ENCODE measurements around the gene TXNL4B.

Gene TXNL4B

DNA sequence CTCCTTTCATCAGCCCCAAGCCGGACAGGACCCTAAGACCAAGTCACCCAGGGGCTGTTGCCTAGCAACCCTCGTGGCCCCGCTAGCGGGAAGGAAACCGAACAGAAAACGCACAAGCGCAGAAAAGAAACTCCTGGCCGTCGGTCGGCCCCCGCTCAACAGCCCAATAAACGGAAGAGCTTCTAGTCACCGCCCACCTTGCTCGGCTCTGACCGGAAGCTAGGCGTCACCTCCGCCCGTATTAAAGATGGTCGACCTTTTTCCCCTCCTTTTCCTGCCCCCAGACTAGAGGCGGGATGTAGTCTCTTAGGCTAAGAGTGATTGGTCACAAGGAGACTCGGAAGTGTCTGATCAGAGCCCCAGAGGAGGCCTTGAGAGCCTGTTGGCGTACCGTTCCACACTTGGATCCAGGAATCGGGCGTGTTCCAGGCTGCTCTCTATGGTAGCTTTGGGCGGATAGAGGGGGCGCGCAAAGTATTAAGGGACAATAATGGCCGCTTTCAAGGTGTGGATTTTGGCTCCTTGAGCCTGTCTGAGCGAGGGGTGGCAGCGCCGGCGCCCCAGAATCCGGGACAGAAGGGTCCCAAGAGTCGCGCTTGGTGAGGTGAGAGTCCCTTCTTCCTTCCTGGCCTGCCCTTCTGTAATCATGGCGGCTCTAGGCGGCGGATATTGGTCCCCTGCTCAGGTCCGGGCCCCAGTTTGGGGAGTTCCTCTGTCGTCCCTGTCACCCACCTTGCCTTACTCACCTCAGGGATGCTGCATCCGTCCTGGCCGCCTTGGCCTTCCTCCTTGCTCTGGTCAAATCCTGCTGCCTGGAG is at the start of gene TXNL4B, which contains the start of gene DHX38:
Gene TXNL4B, minus strand, starts transcription at position 173 of the 818 bp plus-strand sequence. CDS start 2,871 bp downstream, outside the sequence.
Gene DHX38, plus strand, starts transcription at position 400 of the 818 bp plus-strand sequence. CDS start 2,311 bp downstream, outside the sequence.
- DNase-seq, result peak; percentile 99

DNA sequence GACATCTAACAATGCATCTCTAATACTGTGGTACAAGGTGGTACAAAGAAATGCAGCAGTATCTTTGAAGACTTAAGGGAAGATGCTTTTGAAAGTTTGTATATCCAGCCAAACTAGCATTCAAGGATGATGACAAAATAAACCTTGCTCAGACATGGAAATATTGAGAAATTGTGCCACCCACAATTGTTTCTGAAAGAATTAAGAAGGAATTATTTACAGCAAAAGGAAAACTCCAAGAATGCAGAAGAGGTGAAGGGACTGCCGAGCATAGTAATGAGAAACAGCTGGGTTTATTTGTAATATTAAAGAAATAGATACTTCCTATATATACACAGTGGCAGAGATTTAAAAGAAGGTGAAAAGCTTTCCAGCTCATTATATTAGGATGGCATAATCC is 49.1 kb upstream of the TXNL4B start:
- no peak for DNase-seq

DNA sequence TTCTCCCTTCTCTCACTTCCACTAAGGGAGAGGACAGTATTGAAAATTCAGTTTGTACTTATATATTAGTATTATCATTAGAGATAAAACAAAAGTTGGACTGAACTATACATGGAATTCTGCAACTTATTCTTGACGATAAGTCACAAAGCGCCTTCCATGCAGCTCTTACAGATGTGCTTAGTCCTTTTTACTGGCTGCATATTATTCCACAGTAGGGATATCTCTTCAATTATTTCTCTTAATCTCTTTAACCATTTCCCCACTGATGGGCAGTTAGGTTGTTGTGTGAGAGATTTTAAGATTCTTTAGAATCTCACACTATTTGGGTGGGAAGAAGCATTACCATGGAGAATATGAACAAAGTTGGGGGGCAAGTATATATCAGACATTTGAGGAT is 46.5 kb upstream of the TXNL4B start:
- no peak for DNase-seq

DNA sequence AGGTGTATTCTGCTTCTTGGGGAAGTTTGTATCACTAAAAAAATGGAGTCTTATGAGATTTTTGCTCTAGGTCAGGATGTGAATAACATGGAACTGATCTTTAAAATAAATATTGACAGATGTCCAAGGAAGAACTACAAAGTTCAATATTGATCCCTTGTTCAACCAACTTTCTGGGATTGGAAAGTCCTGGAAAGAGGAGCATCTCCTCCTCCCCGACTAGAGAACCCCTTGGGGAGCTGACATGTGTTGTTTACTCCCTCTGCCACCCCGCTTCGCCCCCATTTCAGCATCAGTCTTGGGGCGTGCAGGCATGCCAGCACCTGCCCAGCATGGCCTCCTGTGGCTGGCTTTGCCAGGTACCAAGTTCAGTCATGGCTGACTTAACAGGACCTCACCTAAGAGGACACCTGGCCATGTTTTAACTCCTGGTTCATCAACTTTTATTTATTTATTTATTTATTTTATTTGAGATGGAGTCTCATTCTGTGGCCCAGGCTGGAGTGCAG is 44.7 kb upstream of the TXNL4B start:
- no peak for DNase-seq

DNA sequence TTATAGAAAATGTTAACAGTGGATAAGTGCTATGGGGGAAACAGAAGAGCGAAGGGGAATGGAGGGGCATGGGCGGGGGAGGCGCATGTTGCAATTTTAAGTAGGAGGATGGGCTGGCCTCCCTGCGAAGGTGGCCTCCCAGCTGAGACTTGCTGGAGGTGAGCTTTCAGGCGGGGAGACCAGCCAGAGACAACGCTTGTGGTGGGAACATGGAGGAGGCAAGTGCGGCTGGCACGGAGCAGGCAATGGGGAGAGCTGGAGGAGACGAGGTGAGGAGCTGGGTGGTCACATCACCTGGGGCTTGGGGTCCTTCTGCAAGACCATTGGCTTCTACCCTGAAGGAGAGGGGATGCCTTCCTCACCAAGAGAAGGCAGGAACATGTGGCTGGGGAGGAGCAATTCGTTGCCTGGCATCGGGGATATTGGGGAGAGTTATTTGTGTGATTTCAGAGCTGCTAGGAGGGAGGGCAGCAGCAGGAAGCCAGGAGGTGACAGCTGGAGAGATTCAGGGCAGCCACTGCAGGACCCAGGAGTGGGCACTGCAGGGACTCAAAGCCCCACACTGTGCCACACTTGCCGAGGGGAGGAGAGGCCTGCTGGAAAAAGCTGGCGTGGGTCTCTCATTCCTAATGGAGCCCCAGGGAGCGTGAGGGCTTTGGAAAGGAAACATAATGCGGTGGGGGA is 44.1 kb upstream of the TXNL4B start:
- DNase-seq, result no peak

DNA sequence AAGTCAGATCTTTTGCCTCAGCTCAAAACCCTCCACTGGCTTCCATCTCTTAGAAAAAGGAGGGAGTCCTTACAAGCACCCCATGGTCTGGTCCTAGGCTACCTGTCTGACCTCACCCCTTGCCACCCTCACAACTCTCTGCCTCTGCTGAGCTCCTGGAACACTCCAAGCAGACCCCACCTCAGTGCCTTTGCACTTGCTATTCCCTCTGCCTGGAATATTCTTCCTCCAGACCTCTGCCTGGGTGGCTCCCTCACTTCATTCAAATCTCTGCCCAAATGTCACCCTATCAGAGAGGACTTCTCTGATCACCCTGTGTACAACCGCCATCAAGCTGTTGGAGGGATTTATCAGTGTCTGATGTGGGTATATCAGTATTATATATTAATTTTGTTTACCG is 41.1 kb upstream of the TXNL4B start:
- DNase-seq, result no peak

DNA sequence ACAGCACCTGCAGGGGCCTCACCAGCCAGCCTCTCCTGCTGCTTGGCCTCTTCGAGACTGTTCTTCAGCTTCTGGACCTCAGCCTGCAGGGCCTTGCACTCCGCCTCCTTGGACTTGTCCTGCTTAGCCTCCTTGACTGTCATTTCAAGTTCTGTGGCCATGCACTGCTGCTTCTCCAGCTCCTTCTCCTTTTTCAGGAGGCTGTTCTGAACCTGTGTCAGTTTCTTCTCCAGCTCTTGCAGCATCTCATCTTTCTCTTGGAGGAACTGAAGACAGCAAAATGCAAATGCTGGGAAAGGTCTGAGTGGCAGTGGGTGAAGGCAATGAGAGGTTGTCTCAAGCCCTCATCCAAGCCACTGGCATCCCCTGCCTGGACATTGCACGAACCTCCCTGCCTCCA is 39.3 kb upstream of the TXNL4B start:
- DNase-seq, result no peak

DNA sequence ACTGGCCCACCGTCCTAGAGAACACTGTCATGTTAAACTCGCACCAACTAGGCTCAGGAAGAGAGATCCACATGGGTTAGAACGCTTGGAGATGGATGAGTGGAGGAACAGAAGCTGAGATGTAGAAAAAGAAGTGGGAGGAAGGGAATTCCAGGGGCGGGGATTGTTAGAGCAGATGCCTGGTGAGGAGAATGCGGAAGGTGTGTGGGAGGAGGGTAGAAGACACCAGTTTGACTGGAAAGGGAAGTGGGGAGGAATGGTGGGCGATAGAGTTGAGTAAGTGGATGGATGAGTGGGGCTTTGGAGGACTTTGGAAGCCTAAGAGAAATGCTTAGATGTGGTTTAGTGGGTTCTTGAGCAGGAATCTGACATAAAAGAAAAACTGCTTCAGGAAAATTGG is 37.6 kb upstream of the TXNL4B start:
- DNase-seq, result no peak

DNA sequence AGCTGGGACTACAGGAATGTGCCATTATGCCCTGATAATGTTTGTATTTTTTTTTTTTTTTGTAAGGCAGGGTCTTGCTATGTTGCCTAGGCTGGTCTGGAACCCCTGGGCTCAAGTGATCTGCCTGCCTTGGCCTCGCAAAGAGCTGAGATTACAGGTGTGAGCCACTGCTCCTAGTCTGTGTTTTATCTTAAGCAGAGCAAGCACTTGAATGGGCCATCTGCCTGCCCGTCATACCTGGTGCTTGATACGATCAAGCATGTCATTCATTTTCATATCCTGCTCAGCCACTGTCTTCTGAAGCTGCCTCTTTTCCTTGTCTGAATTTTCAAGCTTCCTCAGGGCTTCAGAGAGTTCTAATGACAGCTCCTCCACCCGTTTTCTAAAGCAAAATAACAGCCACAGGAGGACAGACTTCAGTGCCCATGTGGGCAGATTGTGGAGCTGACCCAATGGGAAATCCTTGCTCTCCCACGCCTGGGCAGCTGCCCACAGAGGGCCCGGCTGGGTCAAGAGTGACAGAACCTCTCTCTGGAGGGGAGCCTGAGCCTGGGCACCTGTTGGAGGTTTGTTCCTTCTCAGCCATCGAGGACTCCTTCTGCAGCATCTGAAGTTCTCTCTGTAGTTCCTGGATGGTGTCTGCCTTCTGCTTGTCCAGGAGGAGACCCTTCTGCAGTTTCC is 36.7 kb upstream of the TXNL4B start:
- DNase-seq, result no peak

DNA sequence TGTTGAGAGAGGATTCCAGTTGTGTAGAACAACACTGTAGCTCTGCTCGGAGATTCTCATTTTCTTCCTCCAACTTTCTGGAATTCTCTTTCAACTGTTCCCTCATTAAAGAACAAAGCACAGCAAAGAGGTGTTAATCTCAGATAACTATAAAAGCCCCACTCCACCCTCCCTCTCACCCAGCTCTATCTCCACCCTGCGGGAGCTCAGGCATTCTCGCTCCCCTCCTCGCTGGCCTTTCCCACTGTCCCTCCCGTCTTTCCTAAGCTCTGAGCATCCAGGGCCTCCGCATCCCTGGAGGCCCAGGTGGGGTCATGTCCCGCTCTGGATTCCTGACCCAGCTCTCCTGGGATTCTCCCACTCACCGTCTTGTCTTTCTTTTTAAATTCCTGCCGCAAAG is 35.3 kb upstream of the TXNL4B start:
- no peak for DNase-seq

DNA sequence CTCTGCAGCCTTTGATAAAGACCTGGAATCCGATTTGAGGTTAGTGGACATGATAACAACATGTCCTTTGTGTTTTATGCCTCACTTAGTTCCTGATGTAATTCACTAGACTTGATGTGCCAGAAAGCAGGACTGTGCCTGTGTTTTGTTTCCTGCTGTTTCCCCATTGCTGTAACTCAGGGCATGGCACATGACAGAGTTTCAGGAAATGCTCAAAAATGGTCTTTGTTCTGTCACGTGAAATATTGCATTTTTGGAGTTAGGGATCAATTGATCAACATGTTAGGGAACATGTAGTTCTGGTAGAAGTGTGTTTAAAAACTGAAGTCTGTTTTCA is 33.0 kb upstream of the TXNL4B start:
- DNase-seq, result no peak

DNA sequence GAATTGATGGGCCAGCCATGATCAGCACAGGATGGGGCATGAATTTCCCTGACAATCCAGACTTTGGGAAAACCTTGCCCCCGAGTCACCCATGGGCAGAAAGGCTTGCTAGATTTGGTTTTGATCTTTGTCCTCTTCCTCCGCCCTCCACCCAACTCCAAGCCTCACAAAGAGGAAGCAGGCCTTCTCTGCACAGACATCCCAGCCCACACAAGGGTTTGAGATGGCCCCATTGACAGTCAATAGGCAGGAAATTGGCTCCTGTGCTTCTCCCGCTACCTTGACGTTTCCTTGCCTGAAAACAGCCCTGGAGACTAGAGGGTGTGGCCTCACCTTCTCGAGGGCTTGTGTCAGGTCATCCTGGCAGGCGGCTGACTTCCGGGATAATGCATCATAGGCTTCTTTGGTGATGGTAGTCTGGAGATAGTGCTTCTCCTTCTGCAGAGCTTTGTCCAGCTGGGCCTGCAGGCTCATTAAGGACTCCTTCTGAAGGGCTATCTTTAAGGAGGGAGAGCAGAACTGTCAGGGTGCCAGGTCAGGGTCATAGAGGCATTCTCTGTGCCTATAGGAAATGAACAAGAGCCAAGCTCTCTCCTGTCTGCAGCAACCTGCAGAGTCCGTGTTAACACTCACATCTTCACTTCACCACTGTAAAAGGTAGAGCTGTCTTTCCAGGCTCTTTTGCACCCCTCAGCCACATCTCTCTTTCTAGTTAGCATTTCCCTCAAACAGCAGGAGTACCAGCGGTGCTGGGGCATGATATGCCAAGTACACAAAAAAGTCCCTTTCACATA is 32.4 kb upstream of the TXNL4B start:
- no peak for DNase-seq

DNA sequence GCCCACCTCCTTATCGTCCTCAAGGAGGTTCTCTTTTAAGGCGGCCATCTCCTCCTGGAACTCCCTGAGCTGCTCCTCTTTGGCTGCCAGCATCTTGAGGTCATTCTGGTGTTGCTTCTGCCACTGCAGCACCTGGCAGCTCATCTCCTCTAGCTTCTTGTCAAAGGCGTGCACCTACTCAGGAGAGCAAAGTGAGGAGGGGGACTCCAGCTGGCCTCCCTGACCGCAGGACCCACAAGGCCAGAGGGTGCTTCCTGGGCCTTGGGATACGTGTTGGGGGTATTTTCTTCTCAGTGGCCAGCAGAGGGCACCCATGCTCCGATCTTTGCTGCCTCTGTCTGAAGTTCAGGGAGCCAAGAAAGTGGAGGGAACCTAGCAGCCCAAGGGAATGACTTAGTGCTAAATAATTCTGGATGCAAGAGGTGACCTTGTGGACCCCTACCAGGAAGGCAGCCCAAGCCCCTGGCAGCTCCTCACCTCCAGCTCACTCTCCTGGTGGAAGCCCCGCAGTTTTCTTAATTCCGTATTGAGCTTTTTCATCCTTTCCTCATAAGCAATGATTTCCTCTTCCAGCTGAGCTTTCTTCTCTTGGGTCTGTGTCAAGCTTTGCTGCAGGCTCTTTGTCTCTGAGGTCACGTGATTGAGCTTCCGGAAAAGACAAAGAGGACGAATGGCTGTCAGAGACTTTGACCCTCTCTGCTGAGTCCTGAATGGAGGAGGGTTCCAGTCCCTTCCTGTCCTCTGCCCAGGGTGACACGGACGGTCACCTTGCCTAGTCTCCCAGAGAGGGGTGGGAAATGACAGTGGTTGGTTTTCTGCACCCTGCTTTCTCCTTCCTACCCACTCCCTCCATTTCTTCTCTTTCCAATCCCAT is 31.6 kb upstream of the TXNL4B start:
- peak; percentile 71 for DNase-seq

DNA sequence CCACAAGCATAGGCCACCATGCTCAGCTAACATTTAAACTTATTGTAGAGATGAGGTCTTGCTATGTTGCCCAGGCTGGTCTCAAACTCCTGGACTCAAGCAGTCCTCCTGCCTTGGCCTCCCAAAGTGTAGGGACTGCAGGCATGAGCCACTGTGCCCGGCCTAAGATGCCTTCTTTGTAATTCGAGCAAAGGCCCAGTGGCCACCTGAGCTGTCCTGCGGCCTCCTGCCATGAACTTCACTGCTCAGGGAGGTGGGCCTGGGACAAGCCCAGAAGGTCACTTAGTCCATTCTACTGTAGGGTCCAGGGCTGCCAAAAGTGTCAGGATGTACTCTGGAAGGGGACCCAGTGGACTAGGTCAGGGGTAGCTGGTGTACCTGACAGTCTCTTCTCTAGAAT is 30.7 kb upstream of the TXNL4B start:
- DNase-seq, result no peak

DNA sequence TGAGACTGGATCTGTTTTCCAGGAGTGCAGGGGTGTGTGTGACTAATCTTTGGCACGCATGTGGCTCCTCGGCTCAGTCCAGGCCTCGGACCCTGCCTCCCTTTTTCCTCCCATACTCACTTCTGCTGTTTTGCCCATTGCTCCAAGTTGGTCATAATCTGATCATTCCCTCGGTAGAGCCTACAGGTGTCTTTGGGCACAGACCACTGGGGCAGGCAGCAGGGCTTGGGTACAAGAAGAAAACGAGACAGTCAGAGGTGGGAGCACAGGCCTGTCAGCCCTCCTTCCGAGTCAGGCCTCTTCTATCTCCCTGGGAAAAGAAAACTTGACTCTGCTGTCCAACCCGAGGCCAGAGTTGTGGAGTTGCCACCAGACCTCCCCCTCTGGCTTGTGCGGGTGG is 30.0 kb upstream of the TXNL4B start:
- no peak for DNase-seq

DNA sequence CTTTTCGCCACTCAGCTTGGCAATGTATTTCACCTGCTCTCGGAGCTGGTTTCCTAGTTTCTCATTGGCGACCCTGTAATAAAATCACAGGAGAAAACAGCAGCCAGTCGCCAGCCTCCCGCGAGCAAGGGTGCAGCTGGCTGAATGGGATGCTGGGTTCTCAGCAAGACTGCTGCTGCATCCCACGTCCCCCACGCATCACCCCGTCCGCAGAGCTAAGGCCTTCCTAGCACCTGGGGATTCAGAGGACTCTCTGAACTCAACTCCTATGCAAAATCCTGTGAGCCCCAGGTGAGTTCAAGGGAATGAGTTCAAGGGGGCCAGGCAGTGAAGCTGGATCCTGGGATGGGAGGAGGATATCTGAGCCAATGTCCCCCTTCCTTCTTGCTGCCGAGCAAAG is 29.5 kb upstream of the TXNL4B start:
- DNase-seq, result no peak

DNA sequence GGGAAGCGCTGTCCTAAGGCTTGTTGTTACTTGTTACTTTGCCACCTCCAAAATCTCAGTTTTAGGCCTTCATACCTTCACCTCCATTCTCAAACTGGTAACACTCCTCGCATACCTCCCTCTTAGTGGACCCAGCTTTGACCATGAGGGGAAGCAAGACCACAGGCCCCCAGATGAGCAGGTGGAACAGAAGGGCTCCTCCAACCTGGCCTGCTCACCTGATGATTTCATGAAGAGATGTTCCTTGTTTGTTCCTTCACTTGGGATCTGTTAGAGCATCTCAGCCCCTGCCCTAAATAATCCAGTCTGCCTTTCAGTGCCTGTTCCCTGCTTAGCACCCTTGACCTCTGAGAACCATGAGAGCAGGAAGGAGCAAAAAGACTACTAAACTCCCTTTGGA is 28.9 kb upstream of the TXNL4B start:
- DNase-seq, result no peak

DNA sequence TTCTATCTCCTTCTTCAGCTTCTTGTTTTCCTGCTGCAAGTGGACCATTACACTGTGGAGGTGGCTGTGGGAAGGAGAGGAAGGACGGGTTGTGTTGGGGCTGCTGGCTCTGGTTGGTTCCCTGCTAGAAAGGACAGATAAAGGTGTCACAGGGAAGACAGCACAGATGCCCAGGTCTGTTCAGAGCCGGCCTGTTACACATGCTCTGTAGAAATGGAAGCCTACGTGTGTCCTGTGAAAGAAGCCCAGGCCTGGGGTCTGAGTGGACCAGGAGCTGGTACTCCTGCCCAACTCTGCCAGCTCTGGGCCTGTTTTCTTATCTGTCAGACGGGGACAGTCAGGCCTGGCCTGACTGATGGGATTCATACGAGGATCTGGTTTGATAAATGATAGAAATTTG is 26.6 kb upstream of the TXNL4B start:
- DNase-seq, result no peak

DNA sequence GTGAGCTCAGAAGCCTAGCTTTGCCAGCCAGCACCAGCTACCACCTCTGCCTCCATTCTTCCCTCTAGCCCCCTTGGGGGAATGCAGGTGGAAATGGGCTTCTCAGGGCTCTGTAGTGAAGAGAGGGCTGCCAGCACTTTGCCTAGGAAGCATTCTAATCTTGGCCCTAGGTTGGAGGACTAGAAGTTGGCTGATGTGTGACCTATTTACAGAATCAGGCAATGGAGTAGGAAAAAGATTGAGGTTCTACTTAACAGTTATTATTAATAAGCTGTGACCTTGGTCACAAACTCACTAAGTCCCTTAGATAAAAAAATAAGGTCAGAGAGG is 20.2 kb upstream of the TXNL4B start:
- no peak for DNase-seq

DNA sequence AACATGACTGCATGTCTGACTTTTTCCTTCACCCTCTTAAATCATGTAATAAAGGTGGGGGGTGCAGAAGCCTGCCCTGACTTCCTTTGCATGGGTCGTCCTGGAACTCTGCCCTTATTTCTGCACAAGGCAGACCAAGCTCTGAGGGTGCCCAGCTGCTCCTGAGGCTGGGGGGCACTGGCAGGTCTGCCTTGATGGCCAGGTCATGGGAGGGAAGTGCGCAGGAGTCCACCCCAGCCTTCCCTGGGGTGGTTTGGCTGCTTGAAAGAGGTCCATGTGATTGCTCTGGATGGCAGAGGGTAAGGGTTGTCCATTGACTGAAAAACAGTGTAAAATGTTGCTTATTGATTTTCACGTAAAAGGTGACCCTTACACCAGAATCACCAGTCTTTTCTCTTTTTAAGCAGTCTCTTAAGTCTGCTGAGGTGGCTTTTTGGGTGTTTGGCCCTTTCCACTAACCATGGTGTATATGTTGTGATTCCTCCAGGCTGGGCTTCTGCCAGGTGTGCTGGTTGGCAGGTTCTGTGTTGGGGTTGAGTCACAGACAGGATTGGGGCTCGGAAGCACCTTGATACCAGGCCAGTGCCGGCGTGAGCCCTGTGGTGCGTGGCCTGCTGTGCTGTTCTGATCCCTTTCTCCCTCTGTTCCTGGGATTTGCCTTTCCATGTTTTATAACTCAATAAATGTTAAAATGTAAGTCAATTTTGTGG is 19.6 kb upstream of the TXNL4B start:
- DNase-seq, result no peak

DNA sequence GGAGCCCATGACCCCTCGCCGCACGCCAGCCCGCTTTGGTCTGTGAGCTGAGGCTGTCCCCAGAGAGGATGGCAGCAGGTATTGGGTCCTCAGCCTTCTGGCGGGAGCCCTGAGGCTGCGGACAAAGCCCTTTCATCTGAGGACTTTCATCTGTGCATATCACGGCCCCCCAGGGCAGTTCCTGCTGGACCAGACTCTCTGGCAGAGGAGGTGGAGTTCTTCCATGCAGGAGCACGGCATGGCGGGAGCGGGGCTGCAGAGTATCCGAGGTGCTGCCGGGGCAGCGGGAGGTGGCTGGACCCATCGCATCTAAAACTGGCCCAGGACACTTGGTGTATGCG is 19.0 kb upstream of the TXNL4B start:
- no peak for DNase-seq

Data from fibroblast of skin of right quadriceps (primary cell).